ENCODE measurements around the gene TNFAIP3. TPM values are rescaled to one million over a fixed set of nuclear protein-coding genes. Genes with fewer than 3 reads are reported as not detected.
"Not testable (repeated sequence)": the region's sequence is repeated elsewhere in the genome, so short reads cannot be mapped to it uniquely, and the experiment has no call there.

TNFAIP3 gene
- polyA plus RNA-seq, 3 donors = 7.9 to 9.2 (median 8.5) TPM

GRCh38 chr6:137844327-137844726, 22.7 kb upstream of the TNFAIP3 start:
- not testable (repeated sequence) for DNase-seq

GRCh38 chr6:137844773-137845172, 22.3 kb upstream of the TNFAIP3 start:
- DNase-seq = not testable (repeated sequence)

DNA sequence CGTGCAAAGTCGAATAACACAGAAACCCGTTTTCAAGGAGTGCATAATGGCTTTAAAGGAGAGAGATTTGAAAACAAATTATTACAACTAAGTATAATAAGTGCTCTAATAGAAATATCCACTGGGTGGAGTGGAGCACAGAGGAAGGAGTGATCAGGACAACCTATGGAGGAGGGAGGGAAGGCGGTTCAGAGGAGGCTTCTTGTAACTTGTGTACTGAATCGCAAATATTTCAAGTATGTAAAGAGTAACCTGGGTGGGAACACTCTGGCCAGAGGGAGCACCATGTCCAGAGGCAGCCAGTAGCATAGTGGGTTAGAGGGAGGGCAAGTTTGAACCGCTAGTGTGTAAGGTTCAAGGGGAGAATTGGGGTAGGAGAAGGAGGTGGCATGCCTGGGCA, 21.6 kb upstream of the TNFAIP3 start:
- no peak for DNase-seq

GRCh38 chr6:137846274-137846673, 20.8 kb upstream of the TNFAIP3 start:
- no peak for DNase-seq

GRCh38 chr6:137846772-137847313, 20.2 kb upstream of the TNFAIP3 start:
- DNase-seq = no peak

DNA sequence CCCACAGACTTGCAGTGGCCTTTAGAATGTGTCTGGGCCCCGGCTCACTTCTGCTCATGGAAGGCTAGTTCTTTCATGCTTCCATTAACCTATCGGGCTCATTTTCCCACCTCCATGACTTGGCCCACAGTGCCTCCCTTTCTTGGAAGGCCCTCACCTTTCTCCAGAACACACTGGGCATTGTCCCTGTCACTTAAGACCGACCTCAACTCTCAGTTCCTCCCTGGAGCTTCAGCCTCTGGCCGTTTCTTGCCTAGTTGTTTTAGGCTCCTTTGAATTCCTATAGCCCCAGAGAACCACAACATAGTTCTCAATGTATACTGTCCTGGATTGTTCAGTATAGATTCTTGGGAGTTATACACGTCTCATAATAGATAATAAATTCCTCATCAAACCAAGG, 19.3 kb upstream of the TNFAIP3 start:
- DNase-seq = no peak

- DNase-seq = no peak
Observed at GRCh38 chr6:137848672-137849071, 18.4 kb upstream of the TNFAIP3 start.

GRCh38 chr6:137849181-137849980, 17.7 kb upstream of the TNFAIP3 start:
- DNase-seq = no peak

DNA sequence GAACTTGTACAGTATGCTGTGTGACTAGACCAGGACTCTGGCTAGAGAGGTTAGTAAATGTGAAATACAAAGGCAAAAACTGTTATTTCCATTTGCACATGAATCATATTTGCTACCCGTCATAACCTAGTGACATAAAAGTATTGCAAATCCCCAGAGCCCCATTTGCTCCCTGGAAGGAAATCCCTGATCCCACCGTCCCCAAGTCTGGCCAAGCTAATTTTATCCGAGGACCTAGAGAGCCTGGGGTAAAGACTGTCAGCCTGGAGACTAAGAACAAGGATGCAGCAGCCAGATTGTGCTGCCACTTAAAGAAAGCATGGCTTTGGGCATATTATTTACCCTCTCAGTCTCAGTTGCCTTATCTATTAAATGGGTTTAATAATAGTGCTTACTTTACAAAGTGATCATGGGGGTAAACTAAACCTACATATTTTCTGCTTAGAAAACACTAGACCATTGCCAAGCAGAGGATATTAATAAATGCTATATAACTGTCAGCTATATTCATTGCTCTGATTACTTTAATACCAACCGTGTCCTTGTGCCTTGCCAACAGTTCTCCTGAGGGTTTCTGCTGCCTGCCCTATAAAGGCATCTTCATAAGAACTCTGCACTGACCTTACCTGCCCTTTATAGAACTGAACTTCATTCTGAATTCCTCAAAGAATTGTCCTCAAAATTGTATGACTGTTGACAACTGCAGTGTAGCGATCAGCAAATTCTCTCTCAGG, 16.9 kb upstream of the TNFAIP3 start:
- DNase-seq = no peak

DNA sequence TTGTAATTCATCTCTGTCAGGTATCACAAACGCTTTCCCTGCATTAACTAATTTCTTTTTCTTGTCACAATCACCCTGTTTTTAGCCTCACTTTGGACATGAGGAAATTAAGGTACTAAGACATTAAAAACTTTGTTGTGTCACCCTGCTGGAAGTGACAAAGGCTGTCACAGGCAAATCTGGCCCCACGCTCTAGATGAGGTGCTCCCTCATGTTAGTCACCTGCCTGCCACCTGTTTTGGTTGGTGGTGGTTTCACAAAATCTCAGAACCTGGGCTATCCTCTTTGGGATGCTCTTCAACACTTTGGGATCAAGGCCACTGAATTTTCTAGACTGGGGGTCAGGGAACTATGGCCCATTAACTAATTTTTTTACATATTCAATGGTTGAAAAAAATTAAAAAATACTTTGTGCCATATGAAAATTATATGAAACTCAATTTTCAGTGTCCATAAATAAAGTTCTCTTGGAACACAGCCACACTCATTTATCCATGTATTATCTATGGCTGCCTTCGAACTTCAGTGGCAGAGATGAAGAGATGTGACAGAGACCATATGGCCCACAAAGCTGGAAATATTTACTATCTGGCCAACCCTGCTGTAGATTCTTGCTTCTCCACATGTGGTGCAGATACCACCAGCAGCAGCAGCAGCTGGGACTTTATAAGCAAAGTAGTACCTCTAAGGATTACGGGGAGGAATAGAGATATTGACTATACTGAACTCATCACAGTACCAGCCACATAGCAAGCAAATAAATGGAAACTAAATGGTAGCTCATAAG, 16.1 kb upstream of the TNFAIP3 start:
- DNase-seq = no peak

- DNase-seq = no peak
Observed at GRCh38 chr6:137851669-137852068, 15.4 kb upstream of the TNFAIP3 start.

GRCh38 chr6:137852346-137852745, 14.7 kb upstream of the TNFAIP3 start:
- DNase-seq = no peak

DNA sequence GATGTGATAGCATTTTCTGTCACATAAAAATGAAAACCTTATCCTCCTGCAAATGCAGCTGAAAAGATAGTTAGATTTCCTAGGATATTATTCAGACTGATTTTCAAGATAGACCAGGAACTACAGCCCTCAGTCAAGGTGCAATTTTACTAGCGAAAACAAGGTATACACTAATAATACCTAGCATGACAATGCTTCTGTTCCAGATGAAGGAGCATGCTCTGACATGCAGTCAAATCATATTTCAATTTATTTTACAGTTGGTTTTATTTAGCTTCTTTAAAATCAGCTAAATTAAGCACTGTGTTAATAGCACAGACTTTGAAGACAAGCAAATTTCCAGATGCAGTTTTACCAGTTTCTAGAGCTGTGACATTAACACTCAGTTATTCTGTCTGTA, 14.2 kb upstream of the TNFAIP3 start:
- no peak for DNase-seq

- no peak for DNase-seq
Observed at GRCh38 chr6:137853569-137854213, 13.4 kb upstream of the TNFAIP3 start.

- no peak for DNase-seq
Observed at GRCh38 chr6:137856138-137856898, 10.7 kb upstream of the TNFAIP3 start.

GRCh38 chr6:137859025-137859424, 8.0 kb upstream of the TNFAIP3 start:
- DNase-seq = no peak

DNA sequence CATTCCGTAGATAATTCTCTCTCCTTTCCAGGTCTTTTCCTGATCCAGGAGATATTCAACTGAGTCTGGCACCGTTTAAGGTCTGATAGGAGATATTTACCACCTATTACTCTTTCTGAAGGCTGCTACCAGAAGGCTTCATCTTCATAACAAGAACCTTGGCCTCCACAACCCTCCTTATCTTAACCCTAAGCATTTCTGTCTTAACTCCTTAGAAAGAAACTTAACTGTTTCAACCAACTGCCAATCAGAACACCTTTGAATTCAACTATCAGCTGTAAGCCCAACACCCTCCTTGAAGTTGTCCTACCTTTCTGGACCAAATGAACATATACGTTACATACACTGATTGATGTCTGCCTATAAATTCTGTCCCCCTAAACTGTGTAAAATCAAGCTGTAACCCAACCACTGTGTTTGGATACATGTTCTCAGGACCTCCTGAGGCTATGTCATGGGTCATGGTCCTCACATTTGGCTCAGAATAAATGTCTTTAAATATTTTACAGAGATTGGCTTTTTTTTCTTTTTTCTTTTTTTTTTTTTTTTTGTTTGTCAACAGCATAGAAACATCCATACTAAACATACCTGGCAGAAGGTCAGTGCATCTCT, 6.6 kb upstream of the TNFAIP3 start:
- no peak for DNase-seq

- no peak for DNase-seq
Observed at GRCh38 chr6:137861550-137862337, 5.3 kb upstream of the TNFAIP3 start.

GRCh38 chr6:137862419-137863090, 4.5 kb upstream of the TNFAIP3 start:
- no peak for DNase-seq
